ENCODE data around the gene TOGARAM2.

- TF ChIP-seq CTCF (optimal IDR thresholded peaks at IDR 0.05 in 1 of 3, IDR thresholded peaks at IDR 0.05 in 1 of 3, conservative IDR thresholded peaks at IDR 0.05 in 1 of 3; ENCODE audit: extremely low read depth in 1 of 3, insufficient read depth in 2 of 3, low read length in 3 of 3) (no peak), EZH2 (IDR thresholded peaks at IDR 0.05; ENCODE audit: low read length) (no peak)
Measured at GRCh38 chr2:29035016-29035745, 54.1 kb downstream of the TOGARAM2 start.

Measured in keratinocyte (primary cell).